ENCODE results near the gene KIF21A. TPM values are rescaled to one million over a fixed set of nuclear protein-coding genes. Genes with fewer than 3 reads are reported as not detected.

Gene KIF21A
- total RNA-seq, 1 donor from 2014 or later, result 18.8 TPM

GRCh38 chr12:39292125-39292630 is 150.7 kb downstream of the KIF21A start:
- no peak for DNase-seq (ENCODE audit: low spot score)
- peak; percentile 87 for ATAC-seq

DNA sequence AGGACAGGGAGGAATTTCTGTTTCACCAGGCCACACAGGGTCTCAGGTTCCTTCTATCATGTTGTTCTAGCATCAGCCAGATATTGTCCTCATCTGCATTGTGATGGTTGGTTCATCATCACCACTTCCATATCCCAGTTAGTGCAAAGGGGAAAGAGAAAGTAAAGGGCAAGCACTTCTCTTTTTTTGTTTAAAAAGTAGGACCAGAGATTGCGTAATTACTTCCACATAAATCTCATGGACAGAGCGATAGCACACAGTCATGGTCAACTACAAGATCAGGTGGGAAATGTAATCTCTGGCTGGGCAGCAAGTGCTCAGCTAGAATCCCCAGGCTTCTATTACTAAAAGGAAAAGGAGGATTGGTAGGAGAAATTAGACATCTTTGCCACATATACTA is 155.1 kb downstream of the KIF21A start:
- no peak for ATAC-seq
- no peak for DNase-seq (ENCODE audit: low spot score)

- DNase-seq (ENCODE audit: low spot score) (no peak), ATAC-seq (no peak)
Observed at GRCh38 chr12:39287409-39287808, 155.5 kb downstream of the KIF21A start.

GRCh38 chr12:39278426-39278825 is 164.5 kb downstream of the KIF21A start:
- ATAC-seq (no peak), DNase-seq (ENCODE audit: low spot score) (no peak)

DNA sequence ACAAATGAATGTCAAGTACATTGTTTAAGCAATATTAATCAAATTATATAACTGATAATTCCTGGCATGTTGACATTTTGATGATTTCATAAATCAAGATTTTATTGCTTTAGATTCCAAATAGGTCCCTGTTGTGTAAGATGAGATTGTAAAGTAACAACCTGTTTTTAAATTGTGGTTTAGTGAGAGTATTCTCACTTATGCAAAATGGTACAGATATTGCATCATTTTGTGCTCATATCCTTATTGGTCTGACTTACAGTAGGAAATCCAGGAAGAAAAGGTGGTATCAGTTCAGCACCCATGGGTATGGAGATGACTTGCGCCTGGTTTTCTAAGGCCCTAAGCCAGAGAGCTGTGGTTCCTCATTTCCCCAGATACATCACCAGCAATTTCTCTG is 165.5 kb downstream of the KIF21A start:
- no peak for ATAC-seq

DNA sequence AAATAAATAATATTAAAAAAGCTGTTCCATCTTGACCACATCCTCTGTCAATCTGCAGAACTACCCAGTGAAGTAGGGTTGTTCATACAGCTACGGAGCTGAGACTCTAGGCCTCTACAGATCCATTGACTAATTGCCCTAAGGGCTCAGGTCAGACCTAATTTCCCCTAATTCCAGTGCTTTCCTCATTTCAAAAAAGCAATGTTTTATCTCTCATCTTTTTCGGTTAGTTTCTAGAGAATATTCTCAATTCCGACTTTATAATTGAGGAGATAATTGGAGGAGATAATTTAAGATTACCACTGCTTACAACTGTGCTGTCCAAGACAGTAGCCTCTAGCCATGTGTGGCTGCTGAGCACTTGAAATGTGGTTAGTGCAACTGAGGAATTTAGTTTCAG is 167.1 kb downstream of the KIF21A start:
- ATAC-seq (no peak), DNase-seq (ENCODE audit: low spot score) (no peak)

More for the DNA sequence above, 165.5 kb downstream of the KIF21A start:
- no peak for DNase-seq (ENCODE audit: low spot score)

DNA sequence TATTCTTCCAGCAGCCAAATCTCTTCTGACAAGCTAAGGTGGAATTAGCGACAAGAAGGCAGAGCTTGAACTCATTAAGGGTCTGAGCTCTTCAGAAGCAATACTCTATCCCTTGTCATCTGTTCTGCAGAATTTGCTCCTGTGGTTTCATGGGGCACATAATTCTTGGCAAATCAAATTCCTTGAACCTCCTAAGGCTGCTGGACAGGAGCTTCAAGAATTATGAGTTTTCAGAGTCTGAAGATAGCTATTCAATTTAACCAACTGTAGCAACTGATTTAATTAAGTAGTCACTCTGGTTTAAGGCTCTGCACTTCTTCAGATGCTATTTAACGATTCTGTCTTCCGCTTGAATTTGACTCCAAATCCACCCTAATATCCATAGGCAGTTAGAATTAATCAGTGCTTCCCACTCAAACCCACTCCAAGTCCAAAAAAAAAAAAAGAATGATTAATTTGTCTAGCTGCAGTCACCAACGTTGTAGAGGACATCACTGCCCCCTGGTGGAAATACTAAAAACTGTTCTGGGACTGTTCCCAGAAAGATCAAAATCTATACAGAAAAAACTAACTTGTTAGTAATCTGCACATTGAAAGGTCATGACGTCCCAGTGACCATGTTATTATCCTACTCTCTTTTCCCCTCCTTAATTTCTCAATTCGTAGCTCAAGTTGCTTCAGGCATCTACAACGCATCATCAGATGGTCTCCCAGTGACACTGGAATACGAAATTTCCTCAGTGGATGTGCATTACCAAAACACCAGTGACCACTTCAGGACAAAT is 169.9 kb downstream of the KIF21A start:
- DNase-seq (ENCODE audit: low spot score) (no peak), ATAC-seq (peak; percentile 84)

GRCh38 chr12:39269492-39269891 is 173.4 kb downstream of the KIF21A start:
- no peak for DNase-seq (ENCODE audit: low spot score)
- ATAC-seq, result no peak

DNA sequence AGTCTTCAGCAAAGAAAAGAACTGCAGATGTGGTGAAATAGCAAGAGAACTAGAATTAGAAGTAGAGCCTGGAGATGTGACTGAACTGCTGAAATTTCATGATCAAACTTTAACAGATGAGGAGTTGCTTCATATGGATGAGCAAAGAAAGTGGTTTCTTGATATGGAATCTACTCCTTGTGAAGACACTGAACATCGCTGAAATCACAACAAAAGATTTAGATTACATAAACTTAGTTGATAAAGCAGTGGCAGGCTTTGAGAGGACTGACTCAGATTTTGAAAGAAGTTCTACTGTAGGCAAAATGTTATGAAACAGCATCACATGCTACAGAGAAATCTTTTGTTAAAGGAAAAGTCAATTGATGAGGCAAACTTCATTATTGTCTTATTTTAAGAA is 175.0 kb downstream of the KIF21A start:
- ATAC-seq (no peak), DNase-seq (ENCODE audit: low spot score) (no peak)

GRCh38 chr12:39252628-39253027 is 190.3 kb downstream of the KIF21A start:
- ATAC-seq (peak; percentile 92), DNase-seq (ENCODE audit: low spot score) (peak; percentile 75)

Other genes with a start within 250 kb of the KIF21A start
- 0.03 TPM for gene ABCD2, start 176.7 kb upstream of the KIF21A start, total RNA-seq

All from left lobe of liver (tissue), 2 donors.